Mesothelial cell of epicardium (in vitro differentiated cells): Measurements from ENCODE around the gene NR3C2. TPM values are rescaled to one million over a fixed set of nuclear protein-coding genes. Genes with fewer than 3 reads are reported as not detected.

Experiments
- DNase-seq, 2 experiments: peaks; one replicate each; pipeline ENCODE4 v3.0.0; 2021; ENCODE audit warnings: low spot score in 2 of 2; ENCODE audit not compliant: unreplicated experiment in 2 of 2
- H3K27ac Mint-ChIP-seq: 2 replicates; pipeline ENCODE4 v1.8.0; 2021; ENCODE audit warnings: mixed read lengths
- H3K27me3 Mint-ChIP-seq: 2 replicates; pipeline ENCODE4 v1.8.0; 2021; ENCODE audit warnings: low read depth, mixed read lengths
- H3K36me3 Mint-ChIP-seq: 2 replicates; pipeline ENCODE4 v1.8.0; 2021; ENCODE audit warnings: mixed read lengths
- H3K4me1 Mint-ChIP-seq: 2 replicates; pipeline ENCODE4 v1.8.0; 2021; ENCODE audit warnings: mixed read lengths
- H3K4me3 Mint-ChIP-seq: 2 replicates; pipeline ENCODE4 v1.8.0; 2021; ENCODE audit warnings: mild to moderate bottlenecking, moderate library complexity, mixed read lengths
- H3K9me3 Mint-ChIP-seq: 2 replicates; pipeline ENCODE4 v1.8.0; 2021; ENCODE audit warnings: mixed read lengths
- total RNA-seq: library from RNA; stranded (reverse); gene quantifications from 3 replicates; pipeline ENCODE4 v1.2.1, GENCODE V29; 2021
- TF ChIP-seq, protein P1 (sequence below): fragments of 200-600 bp; sonication (generic); IDR thresholded peaks from one replicate; pipeline ENCODE4 v1.5.0; 2021; ENCODE audit warnings: antibody characterized with exemption; ENCODE audit not compliant: unreplicated experiment

The NR3C2 gene
- total RNA-seq, 1 donor from 2014 or later, result 5.2 TPM

DNA sequence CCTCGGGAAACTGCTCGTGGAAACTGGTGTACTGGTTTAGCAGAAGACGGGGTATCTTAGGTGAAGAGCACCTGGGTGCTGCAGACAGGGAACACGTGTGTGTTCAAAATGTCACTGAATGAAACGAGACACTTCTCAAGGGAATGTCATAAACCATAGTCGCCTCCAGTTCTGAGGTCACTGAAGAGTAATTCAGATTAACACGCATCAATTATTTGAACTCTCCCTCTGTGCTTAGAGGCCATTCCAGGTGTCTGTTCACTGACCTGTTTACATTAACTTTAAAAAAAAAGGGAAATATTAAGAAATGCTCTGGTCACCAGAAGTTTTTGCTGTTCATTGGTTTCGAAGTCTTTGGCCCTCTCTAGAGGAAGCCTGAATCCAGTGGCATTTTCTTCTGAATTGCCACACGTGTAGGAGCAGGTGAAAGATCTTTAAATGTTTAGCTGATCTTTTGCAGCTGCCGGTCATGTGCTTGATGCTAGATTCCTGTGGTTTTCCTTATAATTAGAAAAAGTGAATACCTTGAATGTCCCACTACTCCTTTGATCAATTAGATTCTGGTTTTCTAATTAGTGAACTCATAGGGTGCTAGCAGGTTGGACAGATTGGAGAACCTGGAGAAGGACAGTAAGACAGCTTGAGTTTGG, 379.8 kb downstream of the NR3C2 start:
- no peak overlapping the region for H3K4me3 Mint-ChIP-seq
- no peaks in the 10 kb centered on the region for H3K9me3 Mint-ChIP-seq
- H3K27ac Mint-ChIP-seq, result no peak overlapping the region
- DNase-seq, result no peak
- no peaks in the 10 kb centered on the region for H3K27me3 Mint-ChIP-seq
- H3K36me3 Mint-ChIP-seq, result peaks cover 5% of the 10 kb centered on the region
- peaks cover 28% of the 10 kb centered on the region for H3K4me1 Mint-ChIP-seq
- TF ChIP-seq, protein P1, sequence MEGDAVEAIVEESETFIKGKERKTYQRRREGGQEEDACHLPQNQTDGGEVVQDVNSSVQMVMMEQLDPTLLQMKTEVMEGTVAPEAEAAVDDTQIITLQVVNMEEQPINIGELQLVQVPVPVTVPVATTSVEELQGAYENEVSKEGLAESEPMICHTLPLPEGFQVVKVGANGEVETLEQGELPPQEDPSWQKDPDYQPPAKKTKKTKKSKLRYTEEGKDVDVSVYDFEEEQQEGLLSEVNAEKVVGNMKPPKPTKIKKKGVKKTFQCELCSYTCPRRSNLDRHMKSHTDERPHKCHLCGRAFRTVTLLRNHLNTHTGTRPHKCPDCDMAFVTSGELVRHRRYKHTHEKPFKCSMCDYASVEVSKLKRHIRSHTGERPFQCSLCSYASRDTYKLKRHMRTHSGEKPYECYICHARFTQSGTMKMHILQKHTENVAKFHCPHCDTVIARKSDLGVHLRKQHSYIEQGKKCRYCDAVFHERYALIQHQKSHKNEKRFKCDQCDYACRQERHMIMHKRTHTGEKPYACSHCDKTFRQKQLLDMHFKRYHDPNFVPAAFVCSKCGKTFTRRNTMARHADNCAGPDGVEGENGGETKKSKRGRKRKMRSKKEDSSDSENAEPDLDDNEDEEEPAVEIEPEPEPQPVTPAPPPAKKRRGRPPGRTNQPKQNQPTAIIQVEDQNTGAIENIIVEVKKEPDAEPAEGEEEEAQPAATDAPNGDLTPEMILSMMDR, result no peak

DNA sequence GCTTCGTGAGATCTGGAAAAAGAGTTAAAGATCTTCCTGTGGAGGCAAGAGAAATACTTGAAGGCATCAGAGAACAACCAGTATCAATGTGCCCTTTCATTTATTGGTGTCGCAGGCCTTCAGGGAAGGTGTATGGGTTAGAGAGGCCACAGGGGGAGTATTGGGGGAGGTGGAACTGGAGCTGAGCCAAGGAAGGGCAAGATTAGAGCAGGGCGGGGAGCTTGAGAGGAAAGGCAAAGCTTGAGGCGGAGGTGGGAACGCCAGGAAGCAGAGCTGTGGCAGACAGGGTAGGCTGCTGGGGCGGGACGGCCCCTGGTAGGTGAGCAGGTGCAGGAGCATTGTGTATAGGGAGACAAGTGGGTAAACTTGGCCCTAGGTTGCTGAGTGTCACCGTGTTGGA, 380.4 kb downstream of the NR3C2 start:
- peaks cover 5% of the 10 kb centered on the region for H3K36me3 Mint-ChIP-seq
- peaks cover 28% of the 10 kb centered on the region for H3K4me1 Mint-ChIP-seq
- H3K9me3 Mint-ChIP-seq, result no peaks in the 10 kb centered on the region
- H3K27me3 Mint-ChIP-seq, result no peaks in the 10 kb centered on the region
- DNase-seq, result no peak
- H3K27ac Mint-ChIP-seq, result no peak overlapping the region
- H3K4me3 Mint-ChIP-seq, result no peak overlapping the region
- TF ChIP-seq, protein P1, result no peak

DNA sequence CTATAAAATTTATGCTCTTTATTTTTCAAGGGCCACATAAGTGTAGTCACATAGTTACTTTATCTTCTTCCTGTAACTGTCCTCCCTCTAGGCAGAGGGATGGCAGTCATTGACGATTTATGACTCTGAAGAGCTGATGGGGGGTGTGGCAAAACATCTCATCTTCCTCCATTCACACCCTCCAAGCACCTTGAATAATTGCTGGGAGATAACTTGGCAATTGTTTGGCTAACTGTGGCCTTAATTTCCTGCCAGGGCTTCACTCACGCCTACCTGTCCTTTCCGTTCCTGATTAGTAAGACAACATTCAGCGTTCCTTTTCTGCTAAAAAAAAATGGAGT, 381.1 kb downstream of the NR3C2 start:
- H3K4me1 Mint-ChIP-seq, result peaks cover 28% of the 10 kb centered on the region
- H3K27ac Mint-ChIP-seq, result no peak overlapping the region
- no peak overlapping the region for H3K4me3 Mint-ChIP-seq
- peaks cover 5% of the 10 kb centered on the region for H3K36me3 Mint-ChIP-seq
- DNase-seq, result no peak
- TF ChIP-seq, protein P1, result no peak
- H3K9me3 Mint-ChIP-seq, result no peaks in the 10 kb centered on the region
- H3K27me3 Mint-ChIP-seq, result no peaks in the 10 kb centered on the region

DNA sequence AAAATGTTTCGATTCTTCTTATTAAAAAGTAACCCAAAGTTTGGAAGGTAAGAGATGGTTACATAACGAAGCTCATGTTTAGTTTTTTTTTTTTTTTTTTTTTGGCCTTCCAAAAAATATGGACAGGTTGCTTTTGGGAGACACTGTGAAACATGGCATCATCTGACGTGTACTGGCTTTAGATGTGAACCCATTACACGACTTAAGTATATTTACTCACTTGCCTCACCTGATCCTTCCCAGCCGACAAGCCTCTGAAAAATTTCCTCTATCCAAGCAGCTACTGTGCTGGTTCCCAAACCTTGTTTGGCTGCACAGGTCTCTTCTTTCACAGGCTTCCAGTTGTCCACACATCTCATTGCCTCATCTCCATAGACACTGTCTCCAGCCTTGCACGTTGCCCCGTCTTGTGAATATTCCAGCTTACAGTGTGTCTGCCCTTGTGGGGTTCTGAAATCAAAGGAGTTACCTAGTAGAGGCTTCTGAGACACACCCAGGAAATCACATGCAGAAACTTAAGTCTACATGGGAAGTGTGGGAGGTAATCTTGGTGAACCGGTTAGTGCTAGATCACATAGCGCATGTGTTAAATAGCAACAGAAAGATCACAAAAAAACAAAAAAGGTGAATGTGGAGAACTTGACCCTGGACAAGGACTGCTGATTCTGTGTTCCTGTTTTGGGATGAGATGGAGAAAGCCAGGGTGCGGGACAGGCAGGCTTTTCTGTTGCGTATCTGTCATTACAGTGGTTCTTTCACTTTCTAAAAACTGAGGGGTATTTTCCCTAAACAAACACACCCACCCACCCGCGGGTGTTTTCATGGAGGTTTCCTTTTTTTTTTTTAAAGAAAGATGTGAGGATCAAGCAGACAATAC, 381.7 kb downstream of the NR3C2 start:
- Mint-ChIP-seq H3K27me3 (no peaks in the 10 kb centered on the region), H3K9me3 (no peaks in the 10 kb centered on the region), H3K4me1 (peaks cover 28% of the 10 kb centered on the region), H3K27ac (no peak overlapping the region), H3K4me3 (no peak overlapping the region), H3K36me3 (peaks cover 8% of the 10 kb centered on the region)
- TF ChIP-seq, protein P1, result no peak
- DNase-seq, result no peak

- H3K4me1 Mint-ChIP-seq, result peaks cover 21% of the 10 kb centered on the region
- H3K36me3 Mint-ChIP-seq, result peaks cover 8% of the 10 kb centered on the region
- no peak for DNase-seq
- H3K9me3 Mint-ChIP-seq, result no peaks in the 10 kb centered on the region
- no peaks in the 10 kb centered on the region for H3K27me3 Mint-ChIP-seq
- H3K27ac Mint-ChIP-seq, result no peak overlapping the region
- H3K4me3 Mint-ChIP-seq, result no peak overlapping the region
- TF ChIP-seq, protein P1, result no peak
Measured at GRCh38 chr4:148059617-148060180, 382.5 kb downstream of the NR3C2 start.
